HepG2 (cell line): ENCODE results near the gene PLEKHG2. TPM values are rescaled to one million over a fixed set of nuclear protein-coding genes. Genes with fewer than 3 reads are reported as not detected.

Source experiments
- ATAC-seq: fragments of 200-7000 bp; cut with Tn5 transposase; 3 replicates; pipeline ENCODE4 v1.9.1; 2020; ENCODE audit warnings: mild to moderate bottlenecking, moderate library complexity
- BruUV-seq: library from RNA; stranded (reverse); fragments of 400-500 nt; replicated peaks from 2 replicates; lab custom pipeline; 2021; lab: Mats Ljungman, UMichigan
- CTCF ChIA-PET: fragments of 300-600 bp; formaldehyde crosslinking; extraction: SDS; loops from one replicate; lab custom pipeline; 2021; ENCODE audit warnings: low total read pairs, inconsistent platforms, low intra/inter-chr PET ratio; lab: Yijun Ruan, JAX
- POLR2A ChIA-PET: fragments of 350-600 bp; sonication (Branson Sonifier 250); formaldehyde crosslinking; loops from one replicate; lab custom pipeline; 2020; ENCODE audit warnings: antibody characterized with exemption, inconsistent platforms; lab: Yijun Ruan, JAX
- DNase-seq: peaks from one replicate; pipeline ENCODE4 v3.0.0-alpha.2; 2015; ENCODE audit warnings: low spot score
- FAIRE-seq: peaks from 3 replicates; lab custom pipeline; 2011; peaks lifted over from hg19 to GRCh38; lab: Jason Lieb, UNC
- H2AFZ ChIP-seq: one replicate; pipeline ENCODE4 v1.6.1; 2011; ENCODE audit warnings: low read length, inconsistent platforms
- H3K27ac ChIP-seq: fragments of 300-600 bp; 3 replicates; pipeline ENCODE4 v1.8.0; 2011; ENCODE audit warnings: mixed run types, mild to moderate bottlenecking, mixed read lengths, low read length, inconsistent platforms; ENCODE audit not compliant: insufficient read depth; ENCODE audit errors: extremely low read length
- H3K27me3 ChIP-seq, 2 experiments: fragments of 200-600 bp in 1 of 2; 2 replicates in 1 of 2; 3 replicates in 1 of 2; pipeline versions ENCODE4 v1.6.0 to v1.8.0; 2011; ENCODE audit warnings: low read length in 2 of 2, mild to moderate bottlenecking in 2 of 2, moderate library complexity in 2 of 2, inconsistent platforms in 1 of 2; ENCODE audit not compliant: insufficient read depth in 2 of 2, control insufficient read depth in 1 of 2
- H3K36me3 ChIP-seq, 2 experiments: fragments of 200-600 bp in 1 of 2; replicated peaks in 1 of 2; 2 replicates in 1 of 2; 3 replicates in 1 of 2; pipeline versions ENCODE4 v1.5.1 to v1.8.0; 2011; ENCODE audit warnings: low read length in 2 of 2, inconsistent platforms in 1 of 2; ENCODE audit not compliant: insufficient read depth in 2 of 2, control insufficient read depth in 1 of 2
- H3K4me1 ChIP-seq: 2 replicates; pipeline ENCODE4 v1.5.1; 2012; ENCODE audit warnings: low read length, inconsistent platforms; ENCODE audit not compliant: insufficient read depth
- H3K4me2 ChIP-seq: 2 replicates; pipeline ENCODE4 v1.6.0; 2011; ENCODE audit warnings: low read depth, low read length, inconsistent platforms
- H3K4me3 ChIP-seq, 3 experiments: fragments of 200-600 bp in 1 of 3; sonication (generic), shearing (Covaris generic) in 1 of 3; replicated peaks in 1 of 3; 2 replicates each; pipeline ENCODE4 v1.5.1; 2011 to 2016; ENCODE audit warnings: low read length in 3 of 3, inconsistent platforms in 2 of 3, low read depth in 2 of 3, mild to moderate bottlenecking in 2 of 3, control low read depth in 1 of 3, mixed read lengths in 1 of 3; ENCODE audit not compliant: insufficient read depth in 1 of 3
- H3K79me2 ChIP-seq: one replicate; pipeline ENCODE4 v1.6.1; 2011; ENCODE audit warnings: low read length, inconsistent platforms; ENCODE audit not compliant: insufficient read depth
- H3K9ac ChIP-seq: 2 replicates; pipeline ENCODE4 v1.6.0; 2011; ENCODE audit warnings: mild to moderate bottlenecking, low read depth, low read length, inconsistent platforms; ENCODE audit not compliant: insufficient read depth
- H3K9me3 ChIP-seq: 2 replicates; pipeline ENCODE4 v1.5.1; 2012; ENCODE audit warnings: mild to moderate bottlenecking, low read length
- H4K20me1 ChIP-seq: 2 replicates; pipeline ENCODE4 v1.6.0; 2011; ENCODE audit warnings: inconsistent platforms, mild to moderate bottlenecking, low read length, moderate library complexity; ENCODE audit not compliant: insufficient read depth
- BCL6 ChIP-seq: IDR thresholded peaks from 2 replicates; pipeline ENCODE4 v1.6.1; 2016; ENCODE audit warnings: missing genetic modification reagents, missing compliant biosample characterization
- GLI4 ChIP-seq: sonication (generic); formaldehyde crosslinking; IDR thresholded peaks from 2 replicates; pipeline ENCODE4 v1.5.1; 2020; ENCODE audit warnings: missing genetic modification reagents, mild to moderate bottlenecking, moderate library complexity, borderline replicate concordance
- MAFF ChIP-seq: IDR thresholded peaks from 2 replicates; pipeline ENCODE4 v1.6.1; 2011; ENCODE audit warnings: low read depth, low read length, improper control_type of control experiment
- MAFK ChIP-seq, 2 experiments: IDR thresholded peaks in 1 of 2; conservative IDR thresholded peaks in 1 of 2; 2 replicates each; pipeline ENCODE4 v1.6.1; 2011; ENCODE audit warnings: improper control_type of control experiment in 2 of 2, low read length in 2 of 2
- RBFOX2 ChIP-seq: fragments of 200-400 bp; formaldehyde crosslinking; IDR thresholded peaks from 2 replicates; pipeline ENCODE4 v1.6.1; 2017; ENCODE audit warnings: low read depth, mild to moderate bottlenecking, low read length
- RFX3 ChIP-seq: IDR thresholded peaks from 2 replicates; pipeline ENCODE4 v1.6.1; 2016; ENCODE audit warnings: missing biosample characterization, missing genetic modification reagents
- ZNF570 ChIP-seq: sonication (generic); formaldehyde crosslinking; IDR thresholded peaks from 2 replicates; pipeline ENCODE4 v1.4.0; 2020; ENCODE audit warnings: mild to moderate bottlenecking, missing genetic modification reagents, borderline replicate concordance
- WGBS: methylation state at CpG from one replicate; pipeline ENCODE4 v1.1.6; 2017; ENCODE audit warnings: low lambda C conversion rate; 5-methylcytosine and 5-hydroxymethylcytosine counted together
- in situ Hi-C: cut with HindIII; loops from 2 replicates; pipeline ENCODE4 v1.10.0; 2017; ENCODE audit warnings: low pct_unique_long_range_greater_than_20kb; ENCODE audit not compliant: extremely low pct_ligation_motif_present
- intact Hi-C: fragments of 100-400 bp; cut with micrococcal nuclease; formaldehyde crosslinking; loops from one replicate; pipeline ENCODE4 v1.10.0; 2022; ENCODE audit not compliant: unreplicated experiment
- polyA plus RNA-seq, 8 experiments: library from polyadenylated mRNA; depleted of rRNA in 3 of 8; stranded (reverse) in 7 of 8; unstranded in 1 of 8; fragments of >200 nt; fragmentation: Illumina TruSeq in 4 of 8; extraction: Trizol in 4 of 8; gene quantifications; 2 replicates each; pipeline versions ENCODE4 v1.2.1 to v1.2.3, GENCODE V29; 2011 to 2016; ENCODE audit warnings: low read depth in 4 of 8, missing spikeins in 1 of 8, mixed read lengths in 1 of 8; ENCODE audit not compliant: insufficient read depth in 1 of 8
- total RNA-seq, 5 experiments: library from RNA; depleted of rRNA; stranded (reverse); fragments of >200 nt; fragmentation: Illumina TruSeq; extraction: Trizol; gene quantifications; 2 replicates each; pipeline ENCODE4 v1.2.3, GENCODE V29; 2016; ENCODE audit warnings: low read depth in 1 of 5

PLEKHG2 gene
- total and polyA plus RNA-seq, 2 of the 13 experiments (the other 11 are each of a cell fraction or from before 2014, with no cell fraction given) = 3.6 to 6.8 TPM

- Histone ChIP-seq H3K36me3 (peaks cover 7 to 8% of the 10 kb centered on the region in 2 experiments; a peak in 4 of 5 replicates), H3K4me3 (no peak overlapping the region), H4K20me1 (no peaks in the 10 kb centered on the region), H3K79me2 (no peaks in the 10 kb centered on the region), H3K9ac (no peak overlapping the region), H3K9me3 (no peaks in the 10 kb centered on the region), H3K4me2 (no peak overlapping the region), H3K27ac (no peak overlapping the region), H3K27me3 (no peaks in the 10 kb centered on the region), H2AFZ (no peak overlapping the region), H3K4me1 (0 out of 2 replicates have a peak, but pooled peaks cover under 1% of the 10 kb centered on the region)
- WGBS = 90% methylated on average over 5 of the region's 5 CpGs
- peak; percentile 42; the same call in 1 of the 2 replicates for TF ChIP-seq MAFF
- peak; percentile 52 to 71; a peak in 3 of 4 replicates for TF ChIP-seq MAFK (conservative IDR thresholded peaks at IDR 0.05 in 1 of 2, IDR thresholded peaks at IDR 0.05 in 1 of 2; ENCODE audit: low read length in 2 of 2)
- TF ChIP-seq BCL6 = no peak
- no peak for TF ChIP-seq RFX3 (CRISPR knock-in tag)
- intact Hi-C loops = no loop called here
- no peak for ATAC-seq
- BruUV-seq = no TSS peak
- FAIRE-seq = no peak
- CTCF ChIA-PET = no interaction called here
- no peak for DNase-seq
- in situ Hi-C loops = no loop called here
- POLR2A ChIA-PET = interaction anchor here (3.2 kb wide), 1 partner anchor 13 kb away, joined by 14 read pairs; the partner anchor contains the start of gene RPS16
These were observed 9.6 kb downstream of the PLEKHG2 start for GRCh38 chr19:39422020-39422419.

- TF ChIP-seq ZNF570 = no peak
- 0 out of 2 replicates have a peak, but pooled peaks have one; percentile 26 for TF ChIP-seq RBFOX2
- no peak for TF ChIP-seq GLI4 (CRISPR knock-in tag)
- TF ChIP-seq, all 625 proteins: peak for 1
- DNase-seq (no peak), ATAC-seq (no peak), FAIRE-seq (no peak)
- Histone ChIP-seq H2AFZ (no peak overlapping the region), H3K4me1 (peaks cover 14% of the 10 kb centered on the region), H3K79me2 (no peaks in the 10 kb centered on the region), H3K9me3 (no peaks in the 10 kb centered on the region), H3K36me3 (peaks cover 7% of the 10 kb centered on the region in 2 experiments; a peak in 4 of 5 replicates), H4K20me1 (no peaks in the 10 kb centered on the region), H3K9ac (no peak overlapping the region), H3K27me3 (no peaks in the 10 kb centered on the region), H3K4me3 (no peak overlapping the region), H3K4me2 (no peak overlapping the region), H3K27ac (no peak overlapping the region)
- ChIA-PET POLR2A (interaction anchor here (0.5 to 5.7 kb wide), 2 partner anchors 12 to 94 kb away, joined by 5 to 44 read pairs; partner anchors contain the start of gene RPS16), CTCF (no interaction called here)
- WGBS = 96% methylated on average over 22 of the region's 35 CpGs
- intact Hi-C loops (no loop called here), in situ Hi-C loops (no loop called here)
- BruUV-seq = no TSS peak
These were observed 11.0 kb downstream of the PLEKHG2 start for GRCh38 chr19:39423258-39424086.
